ENCODE data around the gene IFT52. TPM values are rescaled to one million over a fixed set of nuclear protein-coding genes. Genes with fewer than 3 reads are reported as not detected.

IFT52 gene
- total RNA-seq, 1 experiment from 2014 or later, result 86.2 TPM

- Histone ChIP-seq H3K36me3 (peaks cover 55% of the 10 kb centered on the region), H3K4me3 (no peak overlapping the region), H3K9me3 (replicated peaks) (no peaks in the 10 kb centered on the region), H3K4me1 (peaks cover 5% of the 10 kb centered on the region; the same call in 1 of the 2 replicates), H3K27ac (no peak overlapping the region), H3K27me3 (no peaks in the 10 kb centered on the region)
- no peak for DNase-seq
Measured at GRCh38 chr20:43670423-43670822, 79.7 kb downstream of the IFT52 start.

GRCh38 chr20:43676368-43676767, 85.6 kb downstream of the IFT52 start:
- Histone ChIP-seq H3K27me3 (no peaks in the 10 kb centered on the region), H3K27ac (no peak overlapping the region), H3K36me3 (peaks cover 79% of the 10 kb centered on the region), H3K4me1 (peaks cover 34% of the 10 kb centered on the region), H3K4me3 (no peak overlapping the region), H3K9me3 (replicated peaks) (0 out of 2 replicates have a peak, but pooled peaks cover 3% of the 10 kb centered on the region)
- no peak for DNase-seq

- Histone ChIP-seq H3K4me1 (peaks cover 45% of the 10 kb centered on the region), H3K27ac (0 out of 2 replicates have a peak overlapping the region, but pooled peaks have one; percentile 3), H3K9me3 (replicated peaks) (0 out of 2 replicates have a peak, but pooled peaks cover 3% of the 10 kb centered on the region), H3K4me3 (no peak overlapping the region), H3K27me3 (no peaks in the 10 kb centered on the region), H3K36me3 (peaks cover 82% of the 10 kb centered on the region)
- no peak for DNase-seq
Measured at GRCh38 chr20:43680981-43681380, 90.2 kb downstream of the IFT52 start.

GRCh38 chr20:43681468-43681942, 90.8 kb downstream of the IFT52 start:
- no peaks in the 10 kb centered on the region for H3K27me3 ChIP-seq
- H3K36me3 ChIP-seq, result peaks cover 82% of the 10 kb centered on the region
- peaks cover 41% of the 10 kb centered on the region for H3K4me1 ChIP-seq
- no peak overlapping the region for H3K4me3 ChIP-seq
- H3K9me3 ChIP-seq (replicated peaks), result 0 out of 2 replicates have a peak, but pooled peaks cover under 1% of the 10 kb centered on the region
- H3K27ac ChIP-seq, result peak overlapping the region; percentile 3; the same call in 1 of the 2 replicates
- peak; percentile 51 to 75 for DNase-seq

- no peaks in the 10 kb centered on the region for H3K27me3 ChIP-seq
- no peaks in the 10 kb centered on the region for H3K9me3 ChIP-seq (replicated peaks)
- H3K4me1 ChIP-seq, result peaks cover 38% of the 10 kb centered on the region
- H3K4me3 ChIP-seq, result no peak overlapping the region
- H3K36me3 ChIP-seq, result peaks cover 82% of the 10 kb centered on the region
- H3K27ac ChIP-seq, result peak overlapping the region; percentile 3; the same call in 1 of the 2 replicates
- peak; percentile 43 to 66 for DNase-seq
Measured at GRCh38 chr20:43681991-43682410, 91.3 kb downstream of the IFT52 start.

- Histone ChIP-seq H3K4me3 (no peak overlapping the region), H3K4me1 (peaks cover 34% of the 10 kb centered on the region), H3K27me3 (no peaks in the 10 kb centered on the region), H3K27ac (no peak overlapping the region), H3K9me3 (replicated peaks) (no peaks in the 10 kb centered on the region), H3K36me3 (peaks cover 82% of the 10 kb centered on the region)
- no peak for DNase-seq
Measured at GRCh38 chr20:43682446-43682845, 91.7 kb downstream of the IFT52 start.

- no peak overlapping the region for H3K4me3 ChIP-seq
- no peaks in the 10 kb centered on the region for H3K9me3 ChIP-seq (replicated peaks)
- no peak for DNase-seq
- no peaks in the 10 kb centered on the region for H3K27me3 ChIP-seq
- H3K4me1 ChIP-seq, result peaks cover 6% of the 10 kb centered on the region; the same call in 1 of the 2 replicates
- no peak overlapping the region for H3K27ac ChIP-seq
- peaks cover 89% of the 10 kb centered on the region for H3K36me3 ChIP-seq
Measured at GRCh38 chr20:43686820-43687219, 96.1 kb downstream of the IFT52 start.

- H3K9me3 ChIP-seq (replicated peaks), result no peaks in the 10 kb centered on the region
- peaks cover 93% of the 10 kb centered on the region for H3K36me3 ChIP-seq
- H3K27me3 ChIP-seq, result no peaks in the 10 kb centered on the region
- no peak overlapping the region for H3K27ac ChIP-seq
- DNase-seq, result no peak
- H3K4me3 ChIP-seq, result no peak overlapping the region
- H3K4me1 ChIP-seq, result no peaks in the 10 kb centered on the region
Measured at GRCh38 chr20:43689165-43689564, 98.4 kb downstream of the IFT52 start.

- H3K9me3 ChIP-seq (replicated peaks), result no peaks in the 10 kb centered on the region
- no peak overlapping the region for H3K4me3 ChIP-seq
- H3K36me3 ChIP-seq, result peaks cover 90% of the 10 kb centered on the region
- no peak for DNase-seq
- H3K27ac ChIP-seq, result no peak overlapping the region
- H3K4me1 ChIP-seq, result no peaks in the 10 kb centered on the region
- H3K27me3 ChIP-seq, result no peaks in the 10 kb centered on the region
Measured at GRCh38 chr20:43690943-43691598, 100.3 kb downstream of the IFT52 start.

GRCh38 chr20:43691928-43692524, 101.3 kb downstream of the IFT52 start:
- H3K4me3 ChIP-seq, result no peak overlapping the region
- peak; percentile 78 to 88 for DNase-seq
- no peaks in the 10 kb centered on the region for H3K4me1 ChIP-seq
- H3K9me3 ChIP-seq (replicated peaks), result no peaks in the 10 kb centered on the region
- no peak overlapping the region for H3K27ac ChIP-seq
- H3K27me3 ChIP-seq, result no peaks in the 10 kb centered on the region
- peaks cover 88% of the 10 kb centered on the region for H3K36me3 ChIP-seq

GRCh38 chr20:43694763-43695162, 104.0 kb downstream of the IFT52 start:
- no peaks in the 10 kb centered on the region for H3K4me1 ChIP-seq
- no peaks in the 10 kb centered on the region for H3K9me3 ChIP-seq (replicated peaks)
- H3K27me3 ChIP-seq, result no peaks in the 10 kb centered on the region
- no peak overlapping the region for H3K4me3 ChIP-seq
- no peak for DNase-seq
- peaks cover 80% of the 10 kb centered on the region for H3K36me3 ChIP-seq
- no peak overlapping the region for H3K27ac ChIP-seq

GRCh38 chr20:43695571-43695970, 104.8 kb downstream of the IFT52 start:
- Histone ChIP-seq H3K4me3 (no peak overlapping the region), H3K9me3 (replicated peaks) (no peaks in the 10 kb centered on the region), H3K27ac (no peak overlapping the region), H3K27me3 (no peaks in the 10 kb centered on the region), H3K4me1 (no peaks in the 10 kb centered on the region), H3K36me3 (peaks cover 82% of the 10 kb centered on the region)
- no peak for DNase-seq

Other genes starting within 250 kb of the IFT52 start
- gene SRSF6, start 133.0 kb upstream of the IFT52 start, total RNA-seq (2014; rRNA removed; shearing (Covaris generic)), result 124 and 149 TPM in 2 replicates
- gene L3MBTL1, start 83.2 kb upstream of the IFT52 start, total RNA-seq (2014; rRNA removed; shearing (Covaris generic)), result 3.4 and 6.5 TPM in 2 replicates
- gene SGK2, start 31.9 kb upstream of the IFT52 start, total RNA-seq (2014; rRNA removed; shearing (Covaris generic)), result 0.23 and 0.67 TPM in 2 replicates
- gene MYBL2, start 76.2 kb downstream of the IFT52 start, total RNA-seq (2014; rRNA removed; shearing (Covaris generic)), result 181 and 191 TPM in 2 replicates
- gene GTSF1L, start 136.1 kb downstream of the IFT52 start, total RNA-seq (2014; rRNA removed; shearing (Covaris generic)), result not detected in 2 replicates